Spleen (tissue), 11 donors: ENCODE measurements around the gene ATXN7L1. TPM values are rescaled to one million over a fixed set of nuclear protein-coding genes. Genes with fewer than 3 reads are reported as not detected.

Experiments
- DNase-seq: peaks from one replicate; pipeline ENCODE4 v3.0.0-alpha.2; 2020
- H3K27ac ChIP-seq, 8 donors: fragments of 200-600 bp; sonication (generic) in 7 of 8; 1 replicate in 4 of 8; 2 replicates in 4 of 8; pipeline versions ENCODE4 v1.5.0 to v1.8.0; 2016 to 2021; ENCODE audit warnings: inconsistent platforms in 4 of 8, mild to moderate bottlenecking in 4 of 8, moderate library complexity in 1 of 8
- H3K27me3 ChIP-seq, 7 donors: fragments of 200-600 bp; sonication (generic) in 6 of 7; replicated peaks in 1 of 7; 1 replicate in 4 of 7; 2 replicates in 3 of 7; pipeline versions ENCODE4 v1.5.0 to v1.8.0; 2016 to 2021; ENCODE audit warnings: inconsistent platforms in 3 of 7, mild to moderate bottlenecking in 1 of 7
- H3K36me3 ChIP-seq, 6 donors: fragments of 200-600 bp; sonication (generic) in 5 of 6; 1 replicate in 4 of 6; 2 replicates in 2 of 6; pipeline versions ENCODE4 v1.5.0 to v1.8.0; 2016 to 2021; ENCODE audit warnings: inconsistent platforms in 2 of 6
- H3K4me1 ChIP-seq, 6 donors: fragments of 200-600 bp; sonication (generic) in 5 of 6; 1 replicate in 3 of 6; 2 replicates in 3 of 6; pipeline versions ENCODE4 v1.5.0 to v1.8.0; 2016 to 2021; ENCODE audit warnings: inconsistent platforms in 3 of 6
- H3K4me3 ChIP-seq, 8 donors: fragments of 200-600 bp; sonication (generic) in 7 of 8; 1 replicate in 4 of 8; 2 replicates in 4 of 8; pipeline versions ENCODE4 v1.5.0 to v1.8.0; 2016 to 2021; ENCODE audit warnings: inconsistent platforms in 4 of 8, mild to moderate bottlenecking in 4 of 8, moderate library complexity in 2 of 8
- H3K9me3 ChIP-seq, 8 donors: fragments of 200-600 bp; sonication (generic) in 7 of 8; 1 replicate in 4 of 8; 2 replicates in 4 of 8; pipeline versions ENCODE4 v1.5.0 to v1.8.0; 2016 to 2021; ENCODE audit warnings: inconsistent platforms in 4 of 8
- CTCF ChIP-seq, 11 experiments: fragments of 200-600 bp in 7 of 11; fragments of 450-650 bp in 4 of 11; sonication (generic) in 4 of 11; IDR thresholded peaks in 8 of 11; conservative IDR thresholded peaks in 3 of 11; 1 replicate in 7 of 11; 2 replicates in 4 of 11; pipeline versions ENCODE4 v1.4.0 to v1.8.0; 2016 to 2021; ENCODE audit warnings: antibody characterized with exemption in 11 of 11, inconsistent platforms in 4 of 11, mild to moderate bottlenecking in 1 of 11
- POLR2A ChIP-seq, 3 donors: fragments of 450-650 bp; IDR thresholded peaks; one replicate each; pipeline ENCODE4 v1.5.1; 2017; ENCODE audit warnings: antibody characterized with exemption in 3 of 3, mild to moderate bottlenecking in 1 of 3
- POLR2AphosphoS5 ChIP-seq, 3 donors: sonication (generic); formaldehyde crosslinking; IDR thresholded peaks; one replicate each; pipeline ENCODE4 v1.5.1; 2017; ENCODE audit warnings: antibody characterized with exemption in 3 of 3
- WGBS, 5 donors: extraction: QIAGEN DNeasy Blood & Tissue Kit in 3 of 5; methylation state at CpG; one replicate each; pipeline versions ENCODE4 v1.1.5 to v1.1.7; 2013 to 2018; 5-methylcytosine and 5-hydroxymethylcytosine counted together
- intact Hi-C: fragments of 100-400 bp; cut with DNase I; formaldehyde crosslinking; loops from one replicate; pipeline ENCODE4 v1.15.0; 2023; ENCODE audit warnings: low total_unique reads
- polyA plus RNA-seq, 3 donors: library from polyadenylated mRNA; stranded (reverse); fragments of 200-250 nt; gene quantifications; one replicate each; pipeline ENCODE4 v1.2.1, GENCODE V29; 2013
- total RNA-seq, 7 donors: library from RNA; depleted of rRNA in 3 of 7; stranded (reverse); fragments of >200 nt in 3 of 7; fragmentation: NEBNext Ultra II Directional in 4 of 7; extraction: Animal tissue kit (Norgen Biotek cat#: 25700) in 4 of 7; gene quantifications; one replicate each; pipeline versions ENCODE4 v1.1.0 to v1.2.1, GENCODE V29; 2016 to 2021
- donor health status: healthy with polysubstance abuse.
- donor health status: DM: no; HTN: no; CAD: no; lungs with moderate emphysema.
- donor health status: DM: no; HTN: no; CAD: no.
- donor health status: Bipolar disorder and iron deficiency.
- donor health status: healthy.
- donor health status: DM: no; HTN: no; CAD: no.
- donor health status: DM: yes; HTN: yes; CAD: no.

Gene ATXN7L1
- total and polyA plus RNA-seq, 10 donors = 2.4 to 29.3 (median 18.4) TPM

DNA sequence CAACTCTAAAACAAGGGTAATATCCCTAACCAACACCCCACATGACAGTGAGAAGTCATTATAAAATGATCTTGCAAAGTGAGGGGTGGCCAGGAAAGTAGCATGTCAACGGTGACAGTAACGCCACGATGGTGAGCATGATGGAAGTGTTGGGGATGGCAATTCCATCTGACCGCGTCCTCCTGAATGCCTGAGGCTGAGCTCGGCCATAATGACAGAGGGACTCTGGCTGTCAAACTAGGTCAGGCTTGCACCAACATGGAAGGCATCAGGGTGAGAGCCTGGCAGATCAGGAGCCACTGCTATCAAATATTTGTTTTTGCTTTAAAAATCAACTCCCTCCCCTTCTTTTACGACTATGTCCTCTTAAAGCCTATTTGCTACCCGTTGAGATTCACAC lies 239.4 kb downstream of the ATXN7L1 start:
- Histone ChIP-seq H3K4me3 (no peak overlapping the region), H3K27me3 (no peaks in the 10 kb centered on the region), H3K9me3 (no peaks in the 10 kb centered on the region), H3K4me1 (no peaks in the 10 kb centered on the region), H3K27ac (no peak overlapping the region), H3K36me3 (peaks cover 4 to 100% (median 65%) of the 10 kb centered on the region in 6 donors)
- no peak for TF ChIP-seq POLR2A (IDR thresholded peaks at IDR 0.05)
- TF ChIP-seq POLR2AphosphoS5 (IDR thresholded peaks at IDR 0.05) = no peak
- TF ChIP-seq CTCF (IDR thresholded peaks at IDR 0.05 in 8 of 11, conservative IDR thresholded peaks at IDR 0.05 in 3 of 11) = no peak
- intact Hi-C loops = no loop called here
- DNase-seq = no peak
- 89 to 94% (median 90%) methylated on average over 8 of the region's 8 CpGs for WGBS, 5 donors

DNA sequence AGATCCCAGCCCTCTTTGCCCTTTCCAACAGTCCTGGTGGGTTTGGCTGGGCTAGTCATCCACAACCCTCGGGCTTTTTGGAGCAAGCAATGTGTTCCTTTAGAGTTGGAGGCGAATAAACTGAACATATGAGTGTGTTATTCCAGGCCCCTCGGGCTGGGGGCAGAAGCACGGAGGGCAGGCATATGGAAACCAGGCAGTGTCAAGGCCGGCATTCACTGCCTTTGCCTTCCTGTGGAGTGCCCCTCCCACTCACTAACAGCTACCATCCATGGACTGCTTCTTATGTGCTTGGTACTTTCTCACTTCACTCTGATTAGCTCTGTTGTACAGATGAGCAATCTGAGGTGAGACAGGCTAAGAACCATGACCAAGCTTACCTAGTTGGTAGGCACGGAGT lies 241.2 kb downstream of the ATXN7L1 start:
- WGBS, 5 donors = 80 to 92% (median 86%) methylated on average over 5 to 6 of the region's 6 CpGs
- intact Hi-C loops = no loop called here
- DNase-seq = no peak
- H3K27ac ChIP-seq = no peak overlapping the region
- no peaks in the 10 kb centered on the region for H3K4me1 ChIP-seq
- no peak overlapping the region for H3K4me3 ChIP-seq
- H3K36me3 ChIP-seq = peaks cover 4 to 100% (median 63%) of the 10 kb centered on the region in 6 donors
- no peaks in the 10 kb centered on the region for H3K27me3 ChIP-seq
- TF ChIP-seq POLR2A (IDR thresholded peaks at IDR 0.05) = no peak
- no peak for TF ChIP-seq CTCF (IDR thresholded peaks at IDR 0.05 in 8 of 11, conservative IDR thresholded peaks at IDR 0.05 in 3 of 11)
- H3K9me3 ChIP-seq = no peaks in the 10 kb centered on the region

GRCh38 chr7:105625986-105626385 lies 250.4 kb downstream of the ATXN7L1 start:
- H3K4me3 ChIP-seq = no peak overlapping the region
- H3K9me3 ChIP-seq = peaks cover 0 to 14% (median 8%) of the 10 kb centered on the region in 8 donors
- no peaks in the 10 kb centered on the region for H3K27me3 ChIP-seq
- intact Hi-C loops = no loop called here
- TF ChIP-seq POLR2AphosphoS5 (IDR thresholded peaks at IDR 0.05) (no peak), POLR2A (IDR thresholded peaks at IDR 0.05) (no peak), CTCF (IDR thresholded peaks at IDR 0.05 in 8 of 11, conservative IDR thresholded peaks at IDR 0.05 in 3 of 11) (no peak)
- H3K4me1 ChIP-seq = no peaks in the 10 kb centered on the region
- DNase-seq = no peak
- WGBS, 5 donors = 75 to 95% (median 92%) methylated on average over 2 of the region's 2 CpGs
- peaks cover 0 to 100% (median 42%) of the 10 kb centered on the region in 6 donors for H3K36me3 ChIP-seq
- no peak overlapping the region for H3K27ac ChIP-seq

DNA sequence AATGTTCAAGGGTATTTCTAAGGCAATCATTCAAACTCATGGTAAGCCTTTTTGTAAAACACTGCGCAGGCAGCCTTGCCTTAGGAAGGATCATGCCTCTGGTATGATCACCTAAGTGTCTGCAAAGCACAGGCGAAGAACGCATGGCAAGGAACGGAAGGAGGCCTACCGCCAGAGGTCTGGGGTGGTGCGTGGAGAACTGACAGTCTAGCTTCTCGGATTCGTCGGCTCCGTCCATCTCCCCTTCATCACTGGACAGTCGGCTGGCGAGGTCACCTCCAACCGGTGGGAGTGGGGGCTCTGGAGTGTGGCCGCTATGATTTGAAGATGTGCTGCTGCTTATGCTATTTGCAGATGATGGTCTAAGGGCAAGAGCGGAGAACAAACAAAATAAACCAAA lies 252.5 kb downstream of the ATXN7L1 start:
- no peak for DNase-seq
- Histone ChIP-seq H3K4me3 (no peak overlapping the region), H3K9me3 (peaks cover 0 to 14% (median 8%) of the 10 kb centered on the region in 8 donors), H3K27me3 (no peaks in the 10 kb centered on the region), H3K36me3 (peaks cover 2 to 100% (median 51%) of the 10 kb centered on the region in 6 donors), H3K27ac (no peak overlapping the region), H3K4me1 (no peaks in the 10 kb centered on the region)
- TF ChIP-seq POLR2A (IDR thresholded peaks at IDR 0.05) (no peak), CTCF (IDR thresholded peaks at IDR 0.05 in 8 of 11, conservative IDR thresholded peaks at IDR 0.05 in 3 of 11) (no peak)
- 96 to 98% (median 97%) methylated on average over 15 of the region's 15 CpGs for WGBS, 5 donors
- intact Hi-C loops = no loop called here
